ENCODE data around the gene NFATC2IP. TPM values are rescaled to one million over a fixed set of nuclear protein-coding genes. Genes with fewer than 3 reads are reported as not detected.
"Not testable (repeated sequence)": the region's sequence is repeated elsewhere in the genome, so short reads cannot be mapped to it uniquely, and the experiment has no call there.

Gene NFATC2IP
- polyA plus RNA-seq, 5 donors, result 57.6 to 78.7 (median 68.0) TPM

DNA sequence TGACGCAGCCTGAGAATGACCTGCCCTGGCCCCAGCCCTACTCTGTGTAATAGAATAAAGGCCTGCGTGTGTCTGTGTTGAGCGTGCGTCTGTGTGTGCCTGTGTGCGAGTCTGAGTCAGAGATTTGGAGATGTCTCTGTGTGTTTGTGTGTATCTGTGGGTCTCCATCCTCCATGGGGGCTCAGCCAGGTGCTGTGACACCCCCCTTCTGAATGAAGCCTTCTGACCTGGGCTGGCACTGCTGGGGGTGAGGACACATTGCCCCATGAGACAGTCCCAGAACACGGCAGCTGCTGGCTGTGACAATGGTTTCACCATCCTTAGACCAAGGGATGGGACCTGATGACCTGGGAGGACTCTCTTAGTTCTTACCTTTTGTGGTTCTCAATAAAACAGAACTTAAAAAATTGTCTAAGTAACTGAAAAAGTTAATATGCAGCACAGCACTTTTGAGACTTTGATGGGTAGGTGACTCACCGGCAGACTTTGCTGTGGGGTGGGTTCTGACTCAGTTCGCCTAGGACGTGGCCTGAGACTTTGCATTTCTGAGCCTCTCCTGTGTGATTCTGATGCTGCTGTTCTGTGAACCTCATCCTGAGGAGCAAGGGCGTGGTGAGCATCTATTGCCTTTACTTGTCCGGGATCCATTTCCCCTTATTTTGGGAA is 39.8 kb downstream of the NFATC2IP start:
- DNase-seq, result no peak

- no peak for DNase-seq
Measured at GRCh38 chr16:28991687-28992086, 41.0 kb downstream of the NFATC2IP start.

- no peak for DNase-seq
Measured at GRCh38 chr16:28992496-28992895, 41.8 kb downstream of the NFATC2IP start.

GRCh38 chr16:28998837-28999236 is 48.1 kb downstream of the NFATC2IP start:
- no peak for DNase-seq

DNA sequence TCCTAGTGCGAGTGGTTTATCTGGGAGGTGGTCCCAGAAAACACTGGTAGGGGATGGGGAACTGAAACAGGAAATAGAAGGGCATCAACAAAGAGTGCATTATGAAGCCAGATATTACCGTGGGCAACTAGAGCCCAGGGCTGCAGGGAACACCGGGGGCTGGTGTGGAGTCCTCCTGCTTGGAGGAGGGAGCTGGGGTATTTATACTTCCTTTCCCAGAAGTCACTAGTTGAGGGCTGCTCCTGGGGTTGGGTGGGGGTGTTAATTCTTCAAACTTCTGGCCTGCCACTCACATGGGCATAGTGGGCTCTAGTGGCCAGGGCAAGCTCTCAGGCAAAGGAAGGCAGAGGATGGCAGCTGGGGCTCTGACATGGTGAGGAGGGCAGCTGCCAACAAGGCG is 48.8 kb downstream of the NFATC2IP start:
- no peak for DNase-seq

DNA sequence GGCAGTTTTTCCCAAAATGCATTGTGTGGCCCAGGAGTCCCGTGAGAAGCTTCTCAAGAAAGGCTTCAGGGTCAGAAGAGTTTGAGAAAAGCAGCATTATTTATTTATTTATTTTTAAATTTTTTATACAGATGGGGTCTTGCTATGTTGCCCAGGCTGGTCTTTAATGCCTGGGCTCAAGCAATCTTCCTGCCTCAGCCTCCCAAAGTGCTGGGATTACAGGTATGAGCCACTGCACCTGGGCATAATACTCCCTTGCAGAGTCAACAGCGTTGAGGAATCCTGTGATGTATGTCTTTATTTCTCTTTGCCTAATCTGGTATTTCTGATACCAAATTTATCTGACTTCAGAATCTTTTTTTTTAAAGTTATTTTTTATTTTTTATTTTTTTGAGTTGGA is 49.3 kb downstream of the NFATC2IP start:
- DNase-seq, result no peak

DNA sequence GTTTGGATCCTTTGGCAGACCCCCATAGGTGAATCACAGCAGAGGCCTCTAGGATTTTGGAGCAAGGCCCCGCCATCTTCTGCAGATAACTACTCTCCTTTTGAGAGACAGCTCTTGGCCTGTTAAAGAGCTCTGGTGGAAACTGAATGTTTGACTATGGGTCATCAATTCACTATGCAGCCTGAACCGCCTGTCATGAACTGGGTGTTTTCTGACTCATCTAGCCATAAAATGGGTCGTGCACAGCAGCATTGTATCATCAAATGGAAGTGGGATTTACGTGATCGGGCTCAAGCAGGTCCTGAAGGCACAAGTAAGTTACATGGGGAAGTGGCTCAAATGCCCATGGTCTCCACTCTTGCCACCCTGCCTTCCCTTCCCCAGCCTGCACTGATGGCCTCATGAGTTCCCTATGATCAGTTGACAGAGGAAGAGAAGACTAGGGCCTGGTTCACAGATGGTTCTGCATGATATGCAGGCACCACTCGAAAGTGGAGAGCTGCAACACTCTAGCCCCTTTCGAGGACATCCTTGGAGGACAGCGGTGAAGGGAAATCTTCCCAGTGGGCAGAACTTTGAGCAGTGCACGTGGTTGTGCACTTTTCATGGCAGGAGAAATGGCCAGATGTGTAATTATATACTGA is 53.9 kb downstream of the NFATC2IP start:
- not testable (repeated sequence) for DNase-seq

GRCh38 chr16:29007730-29008593 is 57.2 kb downstream of the NFATC2IP start:
- no peak for DNase-seq

- no peak for DNase-seq
Measured at GRCh38 chr16:29009050-29009837, 58.5 kb downstream of the NFATC2IP start.

DNA sequence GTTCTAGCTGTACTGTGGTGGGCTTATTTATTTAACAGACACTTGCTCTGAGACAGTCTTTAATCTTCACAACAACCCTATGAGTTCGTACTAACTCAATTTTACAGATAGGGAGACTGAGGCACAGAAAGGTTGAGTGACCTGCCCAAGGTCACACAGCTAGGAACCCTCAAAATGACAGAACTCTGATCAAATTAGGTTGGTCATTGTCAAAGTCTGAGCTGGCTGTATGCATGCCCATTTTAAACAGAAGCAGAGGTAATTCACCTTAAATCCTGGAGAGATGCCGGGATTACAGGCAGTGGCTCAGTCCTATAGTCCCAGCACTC is 59.1 kb downstream of the NFATC2IP start:
- no peak for DNase-seq

- no peak for DNase-seq
Measured at GRCh38 chr16:29011112-29011511, 60.4 kb downstream of the NFATC2IP start.

DNA sequence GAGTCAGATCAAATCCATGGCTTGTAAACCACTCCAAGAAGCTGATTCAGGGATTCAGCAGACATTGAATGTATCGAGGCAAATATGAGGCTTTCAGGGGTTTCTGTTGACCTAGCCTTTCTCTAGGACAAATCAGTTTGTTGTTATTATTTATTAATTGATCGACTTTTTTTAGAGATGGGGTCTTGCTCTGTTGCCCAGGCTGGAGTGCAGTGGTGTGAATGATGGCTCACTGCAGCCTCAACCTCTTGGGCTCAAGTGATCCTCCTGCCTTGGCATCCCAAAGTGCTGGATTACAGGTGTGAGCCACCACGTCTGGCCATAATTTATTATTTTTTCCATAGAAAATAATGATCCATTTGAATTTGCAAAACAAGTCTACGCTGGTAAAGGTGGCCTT is 61.1 kb downstream of the NFATC2IP start:
- DNase-seq, result no peak

- DNase-seq, result no peak
Measured at GRCh38 chr16:29012913-29013553, 62.3 kb downstream of the NFATC2IP start.

GRCh38 chr16:29014561-29015069 is 63.9 kb downstream of the NFATC2IP start:
- DNase-seq, result no peak

Other genes starting within 250 kb of the NFATC2IP start
- gene EIF3C, start 239.5 kb upstream of the NFATC2IP start, polyA plus RNA-seq (ENCODE audit: insufficient read depth in 1 of 5, insufficient read length in 5 of 5, low replicate concordance in 1 of 5), result 100 to 1,000 TPM; 253 to 385 (median 293) TPM
- 1 to 10 TPM; 1.2 to 4.1 (median 2.1) TPM for gene NPIPB9, start 199.2 kb upstream of the NFATC2IP start, polyA plus RNA-seq (ENCODE audit: insufficient read depth in 1 of 5, insufficient read length in 5 of 5, low replicate concordance in 1 of 5)
- gene ATXN2L, start 127.9 kb upstream of the NFATC2IP start, polyA plus RNA-seq (ENCODE audit: insufficient read depth in 1 of 5, insufficient read length in 5 of 5, low replicate concordance in 1 of 5), result 100 to 1,000 TPM in 3 of 5 donors, 10 to 100 TPM in 2; 84.6 to 137 (median 110) TPM
- 100 to 1,000 TPM; 123 to 192 (median 151) TPM for gene TUFM, start 104.6 kb upstream of the NFATC2IP start, polyA plus RNA-seq (ENCODE audit: insufficient read depth in 1 of 5, insufficient read length in 5 of 5, low replicate concordance in 1 of 5)
- 10 to 100 TPM; 42.4 to 73.5 (median 62.6) TPM for gene SH2B1, start 87.1 kb upstream of the NFATC2IP start, polyA plus RNA-seq (ENCODE audit: insufficient read depth in 1 of 5, insufficient read length in 5 of 5, low replicate concordance in 1 of 5)
- 10 to 100 TPM in 1 of 5 donors, 1 to 10 TPM in 4; 2.2 to 25.4 (median 2.8) TPM for gene ATP2A1, start 72.4 kb upstream of the NFATC2IP start, polyA plus RNA-seq (ENCODE audit: insufficient read depth in 1 of 5, insufficient read length in 5 of 5, low replicate concordance in 1 of 5)
- gene RABEP2, start 25.7 kb upstream of the NFATC2IP start, polyA plus RNA-seq (ENCODE audit: insufficient read depth in 1 of 5, insufficient read length in 5 of 5, low replicate concordance in 1 of 5), result 10 to 100 TPM; 19.3 to 35.3 (median 23.2) TPM
- 1 to 10 TPM in 1 of 5 donors, under 1 TPM in 4; 0.51 to 1.0 (median 0.62) TPM for gene CD19, start 19.0 kb upstream of the NFATC2IP start, polyA plus RNA-seq (ENCODE audit: insufficient read depth in 1 of 5, insufficient read length in 5 of 5, low replicate concordance in 1 of 5)
- 10 to 100 TPM; 21.9 to 43.3 (median 30.5) TPM for gene SPNS1, start 23.8 kb downstream of the NFATC2IP start, polyA plus RNA-seq (ENCODE audit: insufficient read depth in 1 of 5, insufficient read length in 5 of 5, low replicate concordance in 1 of 5)
- 1 to 10 TPM; 6.0 to 8.5 (median 6.9) TPM for gene LAT, start 34.1 kb downstream of the NFATC2IP start, polyA plus RNA-seq (ENCODE audit: insufficient read depth in 1 of 5, insufficient read length in 5 of 5, low replicate concordance in 1 of 5)

Data from right lung (tissue), 5 donors.